Coronary artery (tissue), 2 donors: ENCODE measurements around the gene PPP1R12B.

Source experiments
- DNase-seq: peaks from one replicate; pipeline ENCODE4 v3.0.0-alpha.2; 2017; ENCODE audit warnings: low spot score
- H3K27ac ChIP-seq, 2 donors: fragments of 200-600 bp; sonication (generic); one replicate each; pipeline ENCODE4 v1.5.1; 2016 to 2019
- H3K4me3 ChIP-seq: fragments of 200-600 bp; sonication (generic); 2 replicates; pipeline ENCODE4 v1.5.1; 2016; ENCODE audit warnings: mild to moderate bottlenecking, moderate library complexity
- CTCF ChIP-seq: fragments of 200-600 bp; sonication (generic); IDR thresholded peaks from one replicate; pipeline ENCODE4 v1.5.1; 2019; ENCODE audit warnings: antibody characterized with exemption

The PPP1R12B gene

GRCh38 chr1:202589190-202589930 is 240.9 kb downstream of the PPP1R12B start:
- Histone ChIP-seq H3K27ac (peak overlapping the region; percentile 87 to 93), H3K4me3 (peak overlapping the region; percentile 9)
- no peak for TF ChIP-seq CTCF
- DNase-seq, result peak; percentile 97

DNA sequence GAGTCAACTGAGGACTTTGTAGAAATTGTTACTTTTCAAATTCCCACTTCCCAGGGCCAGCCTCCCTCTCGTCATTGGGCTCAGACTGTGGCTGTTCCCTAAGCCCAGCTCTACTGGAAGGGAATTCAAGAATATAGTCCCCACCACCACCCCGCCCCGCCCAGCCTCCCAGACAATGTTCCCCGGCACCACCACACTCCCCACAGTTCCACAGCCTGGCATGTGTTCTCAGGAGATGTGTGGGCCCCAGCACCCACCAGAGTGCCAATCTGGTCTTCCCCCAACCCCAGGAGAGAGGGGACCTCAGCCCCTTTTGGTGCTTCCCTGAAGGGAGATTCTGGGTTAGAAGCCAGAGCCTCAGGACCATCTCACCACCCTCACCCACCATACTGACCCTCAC is 241.6 kb downstream of the PPP1R12B start:
- Histone ChIP-seq H3K4me3 (no peak overlapping the region), H3K27ac (peak overlapping the region; percentile 87 to 93)
- DNase-seq, result no peak
- TF ChIP-seq CTCF, result no peak

- TF ChIP-seq CTCF, result no peak
- Histone ChIP-seq H3K27ac (peak overlapping the region; percentile 87 to 93), H3K4me3 (no peak overlapping the region)
- no peak for DNase-seq
Observed at GRCh38 chr1:202590975-202591411, 242.5 kb downstream of the PPP1R12B start.

DNA sequence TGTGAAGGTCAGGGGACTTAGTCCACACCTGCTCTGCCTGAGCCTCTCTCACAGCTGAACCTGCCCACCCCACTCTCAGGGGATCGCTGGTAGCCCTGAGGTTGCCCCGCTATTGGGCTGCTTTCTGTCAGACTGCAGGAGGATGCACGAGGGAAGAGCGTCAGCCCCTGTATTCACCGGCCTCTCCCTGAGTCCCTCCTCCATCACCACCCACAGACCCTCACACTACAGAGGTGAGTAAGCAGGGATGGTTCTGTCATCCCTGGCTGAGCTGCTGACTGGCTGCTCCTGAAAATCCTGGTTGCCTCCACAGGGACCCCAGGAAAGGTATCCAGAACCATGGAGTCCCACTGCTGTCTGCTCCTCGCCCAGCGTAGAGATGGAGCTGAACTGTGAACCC is 243.0 kb downstream of the PPP1R12B start:
- DNase-seq, result no peak
- TF ChIP-seq CTCF, result no peak
- no peak overlapping the region for H3K4me3 ChIP-seq
- H3K27ac ChIP-seq, result peak overlapping the region; percentile 87 to 93

DNA sequence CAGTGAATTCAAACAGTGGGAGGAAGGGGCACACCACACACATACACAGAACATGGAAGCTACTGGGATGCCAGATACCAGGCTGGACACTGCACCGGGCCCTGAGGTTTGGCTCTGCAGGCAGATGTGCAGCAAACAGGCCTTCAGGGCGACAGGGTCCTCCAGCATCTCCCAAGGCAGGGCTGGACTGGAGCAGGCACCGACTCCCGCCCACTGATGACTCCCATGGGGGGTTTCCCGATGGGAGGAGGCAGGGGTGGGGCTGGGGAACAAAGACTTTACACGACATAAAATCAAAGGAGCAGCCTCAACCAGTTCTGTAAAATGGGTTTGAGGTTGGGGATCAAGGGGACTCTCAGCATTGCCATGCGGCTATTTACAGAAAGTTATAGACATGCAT is 243.6 kb downstream of the PPP1R12B start:
- Histone ChIP-seq H3K27ac (peak overlapping the region; percentile 87 to 93), H3K4me3 (no peak overlapping the region)
- DNase-seq, result no peak
- no peak for TF ChIP-seq CTCF

DNA sequence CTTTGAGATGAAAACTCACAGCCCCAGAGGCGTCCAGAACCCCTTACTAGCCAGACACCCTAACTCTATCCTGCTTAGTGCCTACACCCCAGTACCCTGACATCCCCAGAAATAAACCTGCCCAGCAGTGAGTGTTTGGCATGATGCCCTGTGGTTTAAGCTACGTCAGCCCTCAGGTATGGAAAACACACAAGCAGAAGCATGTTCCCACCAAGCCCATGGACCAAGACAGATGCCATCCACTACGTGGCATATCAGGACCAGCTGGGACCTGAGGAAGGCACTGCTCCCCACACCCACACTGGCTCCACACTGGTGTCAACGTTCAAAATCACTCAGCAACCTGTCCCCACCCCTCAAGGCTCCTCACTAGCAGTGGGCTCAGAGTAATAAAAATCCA is 245.3 kb downstream of the PPP1R12B start:
- Histone ChIP-seq H3K4me3 (no peak overlapping the region), H3K27ac (peak overlapping the region; percentile 62 to 66)
- no peak for TF ChIP-seq CTCF
- DNase-seq, result no peak

GRCh38 chr1:202596638-202597037 is 248.1 kb downstream of the PPP1R12B start:
- DNase-seq, result no peak
- no peak overlapping the region for H3K4me3 ChIP-seq
- no peak overlapping the region for H3K27ac ChIP-seq
- TF ChIP-seq CTCF, result no peak
